Activated naive CD8-positive, alpha-beta T cell treated with anti-CD3 and anti-CD28 coated beads, Interleukin-2, amount 10 ng/mL, durations not matched to agents 7 days and 5 days (primary cell): ENCODE results near the gene FAM53B. TPM values are rescaled to one million over a fixed set of nuclear protein-coding genes. Genes with fewer than 3 reads are reported as not detected.
"Not testable (repeated sequence)": the region's sequence is repeated elsewhere in the genome, so short reads cannot be mapped to it uniquely, and the experiment has no call there.

Experiments
- ATAC-seq: fragments of 150-1000 bp; cut with Tn5 transposase; one replicate; pipeline ENCODE4 v1.10.0; 2021; ENCODE audit warnings: low read depth, moderate library complexity
- POLR2A ChIA-PET: fragments of 350-600 bp; sonication (Branson Sonifier 250); formaldehyde crosslinking; loops from one replicate; lab custom pipeline; 2021; ENCODE audit warnings: antibody characterized with exemption; lab: Charles Lee
- DNase-seq: peaks from one replicate; pipeline ENCODE4 v3.0.0; 2021
- H3K27ac Mint-ChIP-seq: one replicate; pipeline ENCODE4 v1.8.0; 2022; ENCODE audit warnings: mild to moderate bottlenecking, mixed read lengths
- H3K27me3 Mint-ChIP-seq: one replicate; pipeline ENCODE4 v1.8.0; 2022; ENCODE audit warnings: mild to moderate bottlenecking, moderate library complexity, mixed read lengths
- H3K36me3 Mint-ChIP-seq: one replicate; pipeline ENCODE4 v1.8.0; 2021; ENCODE audit warnings: mild to moderate bottlenecking, mixed read lengths
- H3K4me1 Mint-ChIP-seq: one replicate; pipeline ENCODE4 v1.8.0; 2021; ENCODE audit warnings: mixed read lengths
- H3K4me3 Mint-ChIP-seq: one replicate; pipeline ENCODE4 v1.8.0; 2022; ENCODE audit warnings: mild to moderate bottlenecking, moderate library complexity, mixed read lengths
- H3K9me3 Mint-ChIP-seq: one replicate; pipeline ENCODE4 v1.8.0; 2021; ENCODE audit warnings: mixed read lengths
- total RNA-seq, 2 experiments: library from RNA; stranded (reverse); gene quantifications; one replicate each; pipeline ENCODE4 v1.2.3, GENCODE V29; 2021

Gene FAM53B, protein sequence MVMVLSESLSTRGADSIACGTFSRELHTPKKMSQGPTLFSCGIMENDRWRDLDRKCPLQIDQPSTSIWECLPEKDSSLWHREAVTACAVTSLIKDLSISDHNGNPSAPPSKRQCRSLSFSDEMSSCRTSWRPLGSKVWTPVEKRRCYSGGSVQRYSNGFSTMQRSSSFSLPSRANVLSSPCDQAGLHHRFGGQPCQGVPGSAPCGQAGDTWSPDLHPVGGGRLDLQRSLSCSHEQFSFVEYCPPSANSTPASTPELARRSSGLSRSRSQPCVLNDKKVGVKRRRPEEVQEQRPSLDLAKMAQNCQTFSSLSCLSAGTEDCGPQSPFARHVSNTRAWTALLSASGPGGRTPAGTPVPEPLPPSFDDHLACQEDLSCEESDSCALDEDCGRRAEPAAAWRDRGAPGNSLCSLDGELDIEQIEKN
- total RNA-seq: 10 to 100 TPM; 29.8 to 33.0 TPM

DNA sequence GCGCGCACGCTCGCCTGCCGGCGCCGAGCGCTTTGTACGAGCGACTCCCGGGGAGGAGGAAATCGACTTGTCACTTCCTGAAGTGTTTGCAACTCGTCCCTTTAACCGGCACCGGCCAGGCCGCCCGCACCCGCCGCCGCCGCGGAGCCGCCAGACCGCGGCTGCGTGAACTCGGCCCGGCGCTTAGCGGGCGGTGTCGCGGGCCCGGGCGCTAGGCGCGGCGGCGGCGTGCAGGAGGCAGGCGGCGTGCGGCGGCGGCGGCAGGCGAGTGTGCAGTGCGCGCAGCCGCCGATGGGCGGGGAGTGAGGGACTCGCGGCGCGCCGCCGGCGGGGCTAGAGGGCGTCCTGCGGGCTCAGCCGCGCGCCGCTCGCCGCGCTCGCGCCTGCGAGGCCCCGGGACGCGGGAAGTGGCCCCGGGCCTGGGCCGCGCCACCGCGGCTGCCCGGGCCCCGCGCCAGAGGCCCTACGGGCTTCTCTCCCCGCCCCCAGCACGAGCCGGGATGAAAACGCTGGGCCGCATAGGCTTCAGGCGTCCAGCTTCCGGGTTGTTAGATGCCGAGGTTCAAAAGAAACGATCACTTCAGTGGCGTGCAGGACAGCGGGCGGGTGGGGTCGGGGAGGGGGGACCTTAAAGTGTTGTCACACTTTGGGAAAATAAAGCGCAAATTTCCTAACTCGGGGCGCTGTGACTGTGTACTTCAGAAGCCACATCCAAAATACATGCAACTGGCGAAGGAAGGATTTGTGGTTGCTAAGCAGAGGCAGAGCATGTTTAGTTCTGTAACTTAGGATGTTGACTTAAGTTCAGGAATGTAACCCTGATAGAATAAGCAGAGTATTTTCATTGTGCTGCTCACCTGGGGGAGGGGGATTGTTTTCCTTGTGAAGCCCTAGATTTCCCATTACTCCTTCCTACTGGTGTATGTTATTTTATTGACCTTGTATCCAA is at the start of gene FAM53B:
TSS of gene FAM53B (minus strand) at position 277 of the 949 bp plus-strand sequence. CDS start 37,665 bp downstream, outside the sequence.
- no peaks in the 10 kb centered on the region for H3K9me3 Mint-ChIP-seq
- DNase-seq (peak; percentile 90), ATAC-seq (peak; percentile 82)
- H3K4me1 Mint-ChIP-seq: peaks cover 33% of the 10 kb centered on the region
- H3K27me3 Mint-ChIP-seq: peaks cover 13% of the 10 kb centered on the region
- H3K36me3 Mint-ChIP-seq: peaks cover 8% of the 10 kb centered on the region
- peak within 1 kb of the TSS; percentile 96 for H3K4me3 Mint-ChIP-seq
- POLR2A ChIA-PET: interaction anchor here (1.2 kb wide), 1 partner anchor 10 kb away, joined by 3 read pairs; no protein-coding TSS in a partner anchor
- H3K27ac Mint-ChIP-seq: peak within 1 kb of the TSS; percentile 82

DNA sequence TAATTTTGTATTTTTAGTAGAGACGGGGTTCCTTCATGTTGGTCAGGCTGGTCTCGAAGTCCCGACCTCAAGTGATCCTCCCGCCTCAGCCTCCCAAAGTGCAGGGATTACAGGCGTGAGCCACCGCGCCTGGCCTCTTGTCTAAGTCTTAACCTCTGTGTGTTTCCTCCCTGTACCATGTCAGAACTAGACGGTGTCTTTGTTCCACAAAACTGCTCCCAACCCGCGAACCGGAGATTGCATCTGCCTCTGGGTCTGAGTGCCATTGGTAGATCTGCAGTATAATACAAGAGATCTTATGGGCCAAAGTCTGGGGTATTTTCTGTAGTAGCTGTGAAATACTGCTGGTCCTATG is 48.8 kb upstream of the FAM53B start:
- Mint-ChIP-seq H3K27ac (peak overlapping the region; percentile 98), H3K36me3 (peaks cover 9% of the 10 kb centered on the region), H3K4me1 (peaks cover 18% of the 10 kb centered on the region), H3K27me3 (peaks cover 1% of the 10 kb centered on the region), H3K9me3 (no peaks in the 10 kb centered on the region), H3K4me3 (peak overlapping the region; percentile 97)
- POLR2A ChIA-PET: interaction anchor here (2.0 to 2.5 kb wide), 2 partner anchors 8 to 44 kb away, joined by 13 to 26 read pairs; partner anchors contain the start of gene ABRAXAS2
- DNase-seq (no peak), ATAC-seq (no peak)

DNA sequence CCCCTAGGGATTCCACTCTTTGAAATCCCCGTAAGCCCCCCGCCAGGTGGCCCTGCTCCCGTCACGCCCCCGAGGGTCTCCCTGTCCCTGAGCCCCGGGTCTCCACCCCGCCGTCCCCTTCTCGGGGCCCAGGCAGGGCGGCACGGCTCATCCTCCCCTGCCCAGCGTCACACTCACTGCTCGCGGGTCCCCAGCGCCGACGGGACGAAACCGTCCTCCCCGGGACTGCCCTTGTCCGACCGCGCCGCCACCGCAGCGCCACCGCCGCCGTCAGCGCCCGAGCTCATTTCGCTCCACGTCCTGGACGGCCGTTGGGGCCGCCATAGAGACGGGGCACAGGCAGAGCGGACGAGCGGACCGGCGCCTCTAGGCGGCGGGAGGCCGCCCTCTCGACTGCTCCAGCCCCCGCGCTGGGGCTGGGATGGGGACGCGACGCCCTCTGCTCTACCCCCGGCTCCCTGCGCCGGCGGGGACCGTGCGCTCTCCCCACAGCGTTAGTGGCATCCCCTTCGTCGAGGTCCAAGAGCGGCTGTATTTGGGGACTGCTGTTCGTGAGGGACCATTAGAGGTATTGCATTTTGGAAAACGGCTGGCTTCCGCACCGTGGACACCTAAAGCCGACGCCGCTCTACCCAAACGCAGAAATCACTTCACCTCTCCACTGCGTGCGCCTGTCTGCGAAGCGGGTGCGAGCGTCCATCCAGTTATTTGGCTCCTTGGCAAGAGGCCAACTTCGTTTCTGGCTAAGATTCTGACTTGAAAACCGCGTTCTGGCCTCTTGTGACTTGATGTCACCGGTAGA is 47.6 kb upstream of the FAM53B start, which contains the start of gene EEF1AKMT2:
TSS of gene EEF1AKMT2 (minus strand) at position 341 of the 802 bp plus-strand sequence. CDS start at position 287, 54 bp downstream.
- ATAC-seq: peak; percentile 95
- peak within 1 kb of the TSS; percentile 98 for H3K27ac Mint-ChIP-seq
- DNase-seq: peak; percentile 89
- POLR2A ChIA-PET: interaction anchor here (0.6 to 2.5 kb wide), 9 partner anchors 10 to 261 kb away, joined by 3 to 26 read pairs (median 4); partner anchors contain the start of gene ABRAXAS2
- peaks cover 10% of the 10 kb centered on the region for H3K36me3 Mint-ChIP-seq
- peaks cover 18% of the 10 kb centered on the region for H3K4me1 Mint-ChIP-seq
- peak within 1 kb of the TSS; percentile 97 for H3K4me3 Mint-ChIP-seq
- no peaks in the 10 kb centered on the region for H3K27me3 Mint-ChIP-seq
- H3K9me3 Mint-ChIP-seq: no peaks in the 10 kb centered on the region

DNA sequence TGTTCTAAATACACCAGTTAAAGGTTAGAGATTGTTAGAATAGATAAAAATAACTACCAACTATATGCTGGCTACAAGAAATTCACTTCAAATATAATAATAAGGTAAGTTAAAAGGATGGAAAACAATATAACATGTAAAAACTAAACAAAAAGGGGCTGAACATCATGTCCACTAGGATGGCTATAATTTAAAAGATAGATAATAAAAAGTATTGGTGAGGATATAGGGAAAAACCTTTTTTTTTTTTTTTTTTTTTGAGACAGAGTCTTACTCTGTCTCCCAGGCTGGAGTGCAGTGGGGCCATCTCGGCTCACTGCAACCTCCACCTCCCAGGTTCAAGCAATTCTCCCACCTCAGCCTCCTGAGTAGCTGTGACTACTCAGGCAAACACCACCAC is 38.7 kb upstream of the FAM53B start:
- POLR2A ChIA-PET, ATAC-seq, H3K27me3 Mint-ChIP-seq, H3K4me1 Mint-ChIP-seq, H3K9me3 Mint-ChIP-seq, DNase-seq, H3K27ac Mint-ChIP-seq, H3K4me3 Mint-ChIP-seq: not testable (repeated sequence)
- H3K36me3 Mint-ChIP-seq: peaks cover 19% of the 10 kb centered on the region

DNA sequence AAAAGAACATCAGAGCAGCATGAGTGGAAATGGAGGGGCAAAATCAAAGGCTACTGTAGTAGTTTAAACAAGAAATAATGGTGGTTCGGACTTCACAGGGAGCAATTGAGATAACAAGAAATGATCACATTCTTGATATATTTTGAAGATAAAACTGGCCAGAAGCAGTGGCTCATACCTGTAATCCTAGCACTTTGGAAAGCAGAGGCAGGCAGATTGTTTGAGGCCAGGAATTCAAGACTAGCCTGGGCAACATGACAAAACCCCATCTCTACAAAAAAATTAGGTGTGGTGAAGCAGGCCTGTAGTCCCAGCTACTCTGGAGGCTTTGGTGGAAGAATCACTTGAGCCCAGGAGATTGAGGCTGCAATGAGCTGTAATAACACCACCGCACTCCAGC is 24.6 kb upstream of the FAM53B start:
- POLR2A ChIA-PET: no interaction called here

DNA sequence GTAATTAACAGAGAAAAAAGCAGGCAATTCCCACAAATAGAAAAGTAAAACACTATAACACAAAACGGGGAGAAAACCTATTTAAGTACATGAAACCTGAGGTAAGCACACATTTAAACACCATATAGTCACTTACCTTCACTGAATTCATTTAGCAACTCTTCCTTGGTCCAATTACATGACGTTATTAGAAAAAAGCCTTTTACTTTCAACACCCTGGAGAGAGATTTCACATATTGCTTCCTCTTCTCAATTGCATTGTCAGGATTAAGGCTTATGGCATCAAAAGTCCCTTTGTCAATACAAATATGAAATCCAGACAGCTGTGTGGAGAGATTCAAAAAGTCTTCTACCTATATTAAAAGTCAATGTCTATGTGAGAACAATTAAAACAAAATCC is 21.1 kb upstream of the FAM53B start:
- no peak for ATAC-seq
- no peaks in the 10 kb centered on the region for H3K9me3 Mint-ChIP-seq

More for the DNA sequence above, 24.6 kb upstream of the FAM53B start:
- H3K9me3 Mint-ChIP-seq: no peaks in the 10 kb centered on the region
- H3K27me3 Mint-ChIP-seq: no peaks in the 10 kb centered on the region
- peaks cover 37% of the 10 kb centered on the region for H3K36me3 Mint-ChIP-seq
- H3K4me1 Mint-ChIP-seq: no peaks in the 10 kb centered on the region
- no peak overlapping the region for H3K4me3 Mint-ChIP-seq
- DNase-seq: no peak
- ATAC-seq: no peak
- no peak overlapping the region for H3K27ac Mint-ChIP-seq

DNA sequence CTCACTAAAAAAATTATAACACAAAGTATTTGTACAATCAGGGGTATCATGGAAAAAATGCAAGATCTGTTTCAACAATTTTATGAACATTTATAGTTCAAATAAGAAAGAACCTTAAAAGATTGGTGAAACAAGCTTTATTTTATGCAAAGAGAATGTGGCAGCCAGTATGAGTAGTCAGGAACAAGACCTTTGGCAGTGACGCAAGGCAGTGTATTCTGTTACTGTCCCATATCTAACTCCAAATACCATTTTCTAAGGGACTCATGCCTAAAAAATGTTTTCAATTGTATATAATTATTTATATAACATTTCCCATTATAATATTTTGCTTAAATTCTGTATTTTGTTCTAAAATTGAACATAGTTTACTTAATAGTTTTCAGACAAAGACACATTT is 19.1 kb upstream of the FAM53B start:
- Mint-ChIP-seq H3K27ac (no peak overlapping the region), H3K4me1 (peaks cover 5% of the 10 kb centered on the region), H3K27me3 (no peaks in the 10 kb centered on the region), H3K36me3 (peaks cover 13% of the 10 kb centered on the region), H3K4me3 (no peak overlapping the region), H3K9me3 (no peaks in the 10 kb centered on the region)
- DNase-seq: no peak
- POLR2A ChIA-PET: interaction anchor here (0.6 kb wide), 1 partner anchor 250 kb away, joined by 4 read pairs; no protein-coding TSS in a partner anchor
- ATAC-seq: no peak

More for the DNA sequence above, 21.1 kb upstream of the FAM53B start:
- Mint-ChIP-seq H3K27ac (no peak overlapping the region), H3K36me3 (peaks cover 11% of the 10 kb centered on the region), H3K4me3 (no peak overlapping the region), H3K4me1 (peaks cover 5% of the 10 kb centered on the region), H3K27me3 (no peaks in the 10 kb centered on the region)
- POLR2A ChIA-PET: interaction anchor here (0.6 kb wide), 1 partner anchor 307 kb away, joined by 3 read pairs; no protein-coding TSS in a partner anchor
- DNase-seq: no peak

DNA sequence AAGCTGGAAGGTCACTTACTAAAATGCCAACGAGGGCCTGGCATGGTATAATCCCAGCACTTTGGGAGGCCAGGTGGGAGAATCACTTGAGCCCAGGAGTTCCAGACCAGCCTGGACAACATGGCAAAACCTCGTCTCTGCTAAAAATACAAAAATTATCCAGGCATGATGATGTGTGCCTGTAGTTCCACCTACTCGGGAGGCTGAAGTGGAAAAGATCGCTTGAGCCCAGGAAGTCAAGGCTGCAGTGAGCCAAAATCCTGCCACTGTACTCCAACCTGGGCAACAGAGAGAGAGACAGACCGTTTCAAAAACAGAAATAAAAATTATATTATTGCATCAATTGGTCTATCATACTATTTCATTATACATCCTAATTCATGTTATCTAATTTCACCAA is 18.1 kb upstream of the FAM53B start:
- POLR2A ChIA-PET: no interaction called here

DNA sequence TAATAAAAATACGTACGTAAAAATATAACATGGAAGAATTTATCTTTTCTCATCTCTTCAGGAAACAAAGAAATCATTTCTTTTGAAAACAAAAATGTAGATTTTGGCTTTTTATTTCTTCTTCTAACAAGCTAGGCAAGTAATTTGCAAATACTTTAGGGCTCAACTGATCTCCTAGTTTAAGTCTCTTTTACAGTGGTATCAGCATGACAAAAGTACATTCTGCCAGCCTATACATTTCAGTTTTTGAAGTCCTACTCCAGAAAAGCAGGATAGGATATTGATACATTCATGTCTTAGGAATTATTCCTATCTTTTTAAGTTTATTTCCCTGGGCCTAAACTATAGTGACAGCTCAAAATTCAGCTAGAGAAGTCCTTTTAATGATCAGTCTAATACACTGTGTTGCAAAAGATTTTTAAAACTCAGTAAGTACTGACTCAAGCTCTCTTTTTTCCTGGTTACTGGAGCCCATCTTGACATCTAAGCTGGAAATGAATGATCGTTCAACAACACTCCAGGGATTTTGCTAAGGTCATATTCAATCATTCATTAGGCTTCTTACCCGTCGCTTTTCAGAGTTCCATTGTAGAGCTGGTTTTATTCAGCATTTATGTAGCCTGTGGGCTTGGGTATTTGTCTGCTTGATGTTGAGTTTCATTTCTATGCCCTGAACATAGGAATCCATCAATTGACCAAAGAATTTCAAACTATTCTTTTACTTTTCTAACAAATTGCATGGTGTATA is 12.2 kb upstream of the FAM53B start:
- no peak for ATAC-seq
- DNase-seq: no peak
- H3K27ac Mint-ChIP-seq: no peak overlapping the region
- H3K4me1 Mint-ChIP-seq: peaks cover 9% of the 10 kb centered on the region
- peaks cover 16% of the 10 kb centered on the region for H3K36me3 Mint-ChIP-seq
- no peaks in the 10 kb centered on the region for H3K27me3 Mint-ChIP-seq
- POLR2A ChIA-PET: no interaction called here
- H3K9me3 Mint-ChIP-seq: no peaks in the 10 kb centered on the region
- no peak overlapping the region for H3K4me3 Mint-ChIP-seq

More for the DNA sequence above, 18.1 kb upstream of the FAM53B start:
- Mint-ChIP-seq H3K9me3 (no peaks in the 10 kb centered on the region), H3K36me3 (peaks cover 13% of the 10 kb centered on the region), H3K27me3 (no peaks in the 10 kb centered on the region), H3K4me3 (no peak overlapping the region), H3K27ac (no peak overlapping the region), H3K4me1 (peaks cover 5% of the 10 kb centered on the region)
- ATAC-seq (no peak), DNase-seq (no peak)

DNA sequence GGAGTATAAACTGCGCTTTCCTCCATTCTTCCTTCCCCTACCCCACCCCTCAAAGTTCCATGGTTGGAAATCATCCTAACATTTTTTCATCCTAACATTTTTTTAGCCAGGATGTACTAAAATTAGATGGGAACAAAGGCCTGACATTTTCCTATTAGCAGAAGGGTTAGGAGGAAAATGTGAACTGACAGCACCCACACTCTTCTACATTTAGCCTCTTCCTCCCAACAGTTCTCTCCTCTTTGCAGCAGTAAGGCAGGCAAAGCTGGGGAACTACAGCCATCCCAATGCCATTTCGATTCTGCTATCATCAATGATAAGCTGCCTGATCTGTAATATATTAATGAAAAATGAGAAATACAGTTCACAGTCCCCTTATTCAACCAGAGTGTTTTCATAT is 11.4 kb upstream of the FAM53B start:
- Mint-ChIP-seq H3K9me3 (no peaks in the 10 kb centered on the region), H3K36me3 (peaks cover 16% of the 10 kb centered on the region), H3K27me3 (no peaks in the 10 kb centered on the region), H3K4me3 (no peak overlapping the region), H3K4me1 (peaks cover 7% of the 10 kb centered on the region), H3K27ac (no peak overlapping the region)
- DNase-seq (no peak), ATAC-seq (no peak)
- POLR2A ChIA-PET: interaction anchor here (1.0 kb wide), 1 partner anchor 36 kb away, joined by 3 read pairs; the partner anchor contains the start of gene EEF1AKMT2

DNA sequence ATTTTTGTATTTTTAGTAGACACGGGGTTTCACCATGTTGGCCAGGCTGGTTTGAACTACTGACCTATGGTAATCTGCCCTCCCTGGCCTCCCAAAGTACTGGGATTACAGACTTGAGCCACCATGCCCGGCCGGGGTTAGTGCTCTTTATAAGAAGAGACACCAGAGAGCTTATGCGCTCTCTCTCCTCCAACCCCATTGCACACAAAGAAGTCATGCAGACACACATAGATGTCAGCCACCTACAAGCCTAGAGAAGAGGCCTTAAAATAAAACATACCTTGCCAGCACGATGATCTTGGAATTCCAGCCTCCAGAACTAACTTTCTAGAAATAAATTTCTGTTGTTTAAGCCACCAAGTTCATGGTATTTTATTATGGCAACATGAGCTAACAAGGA is 10.0 kb upstream of the FAM53B start:
- DNase-seq (no peak), ATAC-seq (no peak)
- Mint-ChIP-seq H3K9me3 (no peaks in the 10 kb centered on the region), H3K4me3 (no peak overlapping the region), H3K36me3 (peaks cover 15% of the 10 kb centered on the region), H3K27ac (no peak overlapping the region), H3K27me3 (no peaks in the 10 kb centered on the region), H3K4me1 (peaks cover 12% of the 10 kb centered on the region)
- POLR2A ChIA-PET: interaction anchor here (0.6 kb wide), 1 partner anchor 47 kb away, joined by 6 read pairs; the partner anchor contains the start of gene ABRAXAS2
